ENCODE data around the gene SLC12A3. TPM values are rescaled to one million over a fixed set of nuclear protein-coding genes. Genes with fewer than 3 reads are reported as not detected.

The SLC12A3 gene
- polyA plus RNA-seq, 2 of the 4 experiments (the other 2 are of a cell fraction) = 0.08 to 0.09 TPM

- TF ChIP-seq JUNB (IDR thresholded peaks at IDR 0.05) (no peak), ZC3H11A (IDR thresholded peaks at IDR 0.05) (no peak), USF2 (IDR thresholded peaks at IDR 0.05) (no peak)
These were observed 99.5 kb downstream of the SLC12A3 start (continued) for GRCh38 chr16:56964243-56965148.

Small RNA genes lying within 50 kb of the gene (small RNA-seq; reads per million reads assigned to genes)
- 45.8 to 1,452 (median 936) reads per million in 6 experiments for gene MIR138-2

Other genes starting within 250 kb of the SLC12A3 start
- gene MT1E, start 239.4 kb upstream of the SLC12A3 start, polyA plus RNA-seq (2011; rRNA removed) = not detected in 2 replicates
- not detected in 3 replicates for gene MT1E, start 239.4 kb upstream of the SLC12A3 start, polyA plus RNA-seq (2017; fragmentation: RNase III; extraction: RNeasy Plus Mini Kit Qiagen cat#74134 plus additional on column Dnase treatment)
- not detected in 2 replicates for gene MT1M, start 232.5 kb upstream of the SLC12A3 start, polyA plus RNA-seq (2011; rRNA removed)
- not detected in 3 replicates for gene MT1M, start 232.5 kb upstream of the SLC12A3 start, polyA plus RNA-seq (2017; fragmentation: RNase III; extraction: RNeasy Plus Mini Kit Qiagen cat#74134 plus additional on column Dnase treatment)
- 5.3 and 8.0 TPM in 2 replicates for gene MT1A, start 226.5 kb upstream of the SLC12A3 start, polyA plus RNA-seq (2011; rRNA removed)
- 12.8 to 16.9 TPM (median 14.1 TPM) in 3 replicates for gene MT1A, start 226.5 kb upstream of the SLC12A3 start, polyA plus RNA-seq (2017; fragmentation: RNase III; extraction: RNeasy Plus Mini Kit Qiagen cat#74134 plus additional on column Dnase treatment)
- gene MT1B, start 213.3 kb upstream of the SLC12A3 start, polyA plus RNA-seq (2011; rRNA removed) = not detected in 2 replicates
- gene MT1B, start 213.3 kb upstream of the SLC12A3 start, polyA plus RNA-seq (2017; fragmentation: RNase III; extraction: RNeasy Plus Mini Kit Qiagen cat#74134 plus additional on column Dnase treatment) = not detected in 3 replicates
- 4.1 and 5.6 TPM in 2 replicates for gene MT1F, start 207.2 kb upstream of the SLC12A3 start, polyA plus RNA-seq (2011; rRNA removed)
- 6.8 to 11.3 TPM (median 10.8 TPM) in 3 replicates for gene MT1F, start 207.2 kb upstream of the SLC12A3 start, polyA plus RNA-seq (2017; fragmentation: RNase III; extraction: RNeasy Plus Mini Kit Qiagen cat#74134 plus additional on column Dnase treatment)
- not detected in 2 replicates for gene MT1G, start 197.1 kb upstream of the SLC12A3 start, polyA plus RNA-seq (2011; rRNA removed)
- not detected in 3 replicates for gene MT1G, start 197.1 kb upstream of the SLC12A3 start, polyA plus RNA-seq (2017; fragmentation: RNase III; extraction: RNeasy Plus Mini Kit Qiagen cat#74134 plus additional on column Dnase treatment)
- gene MT1H, start 195.4 kb upstream of the SLC12A3 start, polyA plus RNA-seq (2011; rRNA removed) = not detected in 2 replicates
- gene MT1H, start 195.4 kb upstream of the SLC12A3 start, polyA plus RNA-seq (2017; fragmentation: RNase III; extraction: RNeasy Plus Mini Kit Qiagen cat#74134 plus additional on column Dnase treatment) = not detected in 3 replicates
- gene MT1X, start 182.7 kb upstream of the SLC12A3 start, polyA plus RNA-seq (2011; rRNA removed) = 44.0 and 74.5 TPM in 2 replicates
- 73.4 to 131 TPM (median 121 TPM) in 3 replicates for gene MT1X, start 182.7 kb upstream of the SLC12A3 start, polyA plus RNA-seq (2017; fragmentation: RNase III; extraction: RNeasy Plus Mini Kit Qiagen cat#74134 plus additional on column Dnase treatment)
- 91.4 and 97.5 TPM in 2 replicates for gene NUP93, start 135.1 kb upstream of the SLC12A3 start, polyA plus RNA-seq (2011; rRNA removed)
- 82.5 to 88.9 TPM (median 87.3 TPM) in 3 replicates for gene NUP93, start 135.1 kb upstream of the SLC12A3 start, polyA plus RNA-seq (2017; fragmentation: RNase III; extraction: RNeasy Plus Mini Kit Qiagen cat#74134 plus additional on column Dnase treatment)
- gene HERPUD1, start 66.9 kb downstream of the SLC12A3 start, polyA plus RNA-seq (2011; rRNA removed) = 140 and 182 TPM in 2 replicates
- 58.7 to 65.8 TPM (median 63.4 TPM) in 3 replicates for gene HERPUD1, start 66.9 kb downstream of the SLC12A3 start, polyA plus RNA-seq (2017; fragmentation: RNase III; extraction: RNeasy Plus Mini Kit Qiagen cat#74134 plus additional on column Dnase treatment)
- gene CETP, start 96.7 kb downstream of the SLC12A3 start, polyA plus RNA-seq (2011; rRNA removed) = not detected in 2 replicates
- gene CETP, start 96.7 kb downstream of the SLC12A3 start, polyA plus RNA-seq (2017; fragmentation: RNase III; extraction: RNeasy Plus Mini Kit Qiagen cat#74134 plus additional on column Dnase treatment) = not detected in 3 replicates
- 2.5 and 2.6 TPM in 2 replicates for gene NLRC5, start 124.3 kb downstream of the SLC12A3 start, polyA plus RNA-seq (2011; rRNA removed)
- gene NLRC5, start 124.3 kb downstream of the SLC12A3 start, polyA plus RNA-seq (2017; fragmentation: RNase III; extraction: RNeasy Plus Mini Kit Qiagen cat#74134 plus additional on column Dnase treatment) = 3.4 to 3.6 TPM (median 3.5 TPM) in 3 replicates
- 36.7 and 44.4 TPM in 2 replicates for gene CPNE2, start 227.4 kb downstream of the SLC12A3 start, polyA plus RNA-seq (2011; rRNA removed)
- 32.2 to 37.7 TPM (median 36.7 TPM) in 3 replicates for gene CPNE2, start 227.4 kb downstream of the SLC12A3 start, polyA plus RNA-seq (2017; fragmentation: RNase III; extraction: RNeasy Plus Mini Kit Qiagen cat#74134 plus additional on column Dnase treatment)

All from A549 (cell line).